T47D (cell line): ENCODE results near the gene TUBGCP6.

Experiments
- DNase-seq, 2 experiments: peaks; one replicate each; pipeline versions ENCODE4 v3.0.0 to v3.0.0-alpha.2; 2011 to 2012; ENCODE audit warnings: low read depth in 1 of 2, low spot score in 1 of 2
- JUND ChIP-seq: IDR thresholded peaks from 2 replicates; pipeline ENCODE4 v1.6.1; 2012; ENCODE audit warnings: low read depth
- in situ Hi-C: cut with HindIII; loops from 2 replicates; pipeline ENCODE4 v1.10.0; 2016; ENCODE audit warnings: low sequenced_read_pairs, low pct_unique_long_range_greater_than_20kb

Gene TUBGCP6

GRCh38 chr22:50200461-50201190 is 44.2 kb downstream of the TUBGCP6 start, which contains the start of gene SELENOO:
Gene SELENOO, plus strand, starts transcription at chr22:50201011. Its CDS starts 26 bp downstream, at chr22:50201037.
- DNase-seq = peak; percentile 87 to 99
- in situ Hi-C loops = no loop called here
- TF ChIP-seq JUND = no peak

- no peak for TF ChIP-seq JUND
- DNase-seq = no peak
- in situ Hi-C loops = no loop called here
Measured at GRCh38 chr22:50199829-50200460, 44.9 kb downstream of the TUBGCP6 start.

- in situ Hi-C loops = no loop called here
Measured at GRCh38 chr22:50199251-50199721, 45.5 kb downstream of the TUBGCP6 start.

GRCh38 chr22:50198624-50199017 is 46.2 kb downstream of the TUBGCP6 start:
- in situ Hi-C loops = no loop called here
- no peak for TF ChIP-seq JUND
- no peak for DNase-seq

More at GRCh38 chr22:50199251-50199721, 45.5 kb downstream of the TUBGCP6 start:
- no peak for DNase-seq
- no peak for TF ChIP-seq JUND

GRCh38 chr22:50197856-50198623 is 46.8 kb downstream of the TUBGCP6 start:
- no peak for DNase-seq
- in situ Hi-C loops = no loop called here
- TF ChIP-seq JUND = no peak

GRCh38 chr22:50197000-50197800 is 47.6 kb downstream of the TUBGCP6 start:
- no peak for DNase-seq
- no peak for TF ChIP-seq JUND
- in situ Hi-C loops = no loop called here

- TF ChIP-seq JUND = no peak
- in situ Hi-C loops = no loop called here
- DNase-seq = no peak
Measured at GRCh38 chr22:50196256-50196655, 48.6 kb downstream of the TUBGCP6 start.

GRCh38 chr22:50194037-50194805 is 50.6 kb downstream of the TUBGCP6 start:
- in situ Hi-C loops = no loop called here
- no peak for DNase-seq
- no peak for TF ChIP-seq JUND

GRCh38 chr22:50193621-50194020 is 51.2 kb downstream of the TUBGCP6 start:
- no peak for TF ChIP-seq JUND
- DNase-seq = no peak
- in situ Hi-C loops = no loop called here

GRCh38 chr22:50192436-50193204 is 52.2 kb downstream of the TUBGCP6 start:
- in situ Hi-C loops = no loop called here
- no peak for DNase-seq
- no peak for TF ChIP-seq JUND
